Panc1 (cell line): ENCODE data around the gene MS4A8.

Experiments used
- CTCF ChIP-seq: fragments of 450-650 bp; IDR thresholded peaks from 2 replicates; pipeline ENCODE4 v1.5.1; 2017; ENCODE audit warnings: mild to moderate bottlenecking
- REST ChIP-seq, 2 experiments: IDR thresholded peaks; 2 replicates each; pipeline ENCODE4 v1.6.1; 2011 to 2012; ENCODE audit warnings: low read depth in 2 of 2, control low read depth in 1 of 2, low read length in 1 of 2, mild to moderate bottlenecking in 1 of 2, moderate library complexity in 1 of 2; ENCODE audit not compliant: insufficient read depth in 1 of 2

GRCh38 chr11:60763692-60764369 lies 64.4 kb downstream of the MS4A8 start:
- TF ChIP-seq CTCF (no peak), REST (IDR thresholded peaks at IDR 0.05; ENCODE audit: insufficient read depth in 1 of 2, low read depth in 2 of 2, low read length in 1 of 2) (no peak)
